Measurements from ENCODE around the gene POU2F3. TPM values are rescaled to one million over a fixed set of nuclear protein-coding genes. Genes with fewer than 3 reads are reported as not detected.
A peak's percentile ranks its signal among the peaks of the same experiment; 100 is the strongest.

Gene POU2F3
- under 0.01 and 0.13 TPM in 2 replicates for total RNA-seq

- DNase-seq (ENCODE audit: low read depth in 2 of 2): no peak
Observed at GRCh38 chr11:120239713-120240640, at the start of gene POU2F3. Gene POU2F3, plus strand, starts transcription at chr11:120240140. Its CDS starts 204 bp downstream, at chr11:120240344.

GRCh38 chr11:120191058-120191457, 48.9 kb upstream of the POU2F3 start:
- no peak for DNase-seq (ENCODE audit: low read depth in 2 of 2)

GRCh38 chr11:120192831-120193625, 46.9 kb upstream of the POU2F3 start:
- DNase-seq (ENCODE audit: low read depth in 2 of 2): no peak

- DNase-seq (ENCODE audit: low read depth in 2 of 2): no peak
Observed at GRCh38 chr11:120194166-120194565, 45.8 kb upstream of the POU2F3 start.

GRCh38 chr11:120195601-120196320, 44.2 kb upstream of the POU2F3 start:
- no peak for DNase-seq (ENCODE audit: low read depth in 2 of 2)

GRCh38 chr11:120196826-120197225, 43.1 kb upstream of the POU2F3 start:
- DNase-seq (ENCODE audit: low read depth in 2 of 2): no peak

- no peak for DNase-seq (ENCODE audit: low read depth in 2 of 2)
Observed at GRCh38 chr11:120197251-120197891, 42.6 kb upstream of the POU2F3 start.

GRCh38 chr11:120197977-120198376, 42.0 kb upstream of the POU2F3 start:
- no peak for DNase-seq (ENCODE audit: low read depth in 2 of 2)

- no peak for DNase-seq (ENCODE audit: low read depth in 2 of 2)
Observed at GRCh38 chr11:120198403-120198786, 41.5 kb upstream of the POU2F3 start.

- no peak for DNase-seq (ENCODE audit: low read depth in 2 of 2)
Observed at GRCh38 chr11:120198787-120199469, 41.0 kb upstream of the POU2F3 start.

- DNase-seq (ENCODE audit: low read depth in 2 of 2): no peak
Observed at GRCh38 chr11:120199613-120200012, 40.3 kb upstream of the POU2F3 start.

GRCh38 chr11:120200677-120201076, 39.3 kb upstream of the POU2F3 start:
- DNase-seq (ENCODE audit: low read depth in 2 of 2): no peak

GRCh38 chr11:120201653-120202052, 38.3 kb upstream of the POU2F3 start:
- no peak for DNase-seq (ENCODE audit: low read depth in 2 of 2)

- no peak for DNase-seq (ENCODE audit: low read depth in 2 of 2)
Observed at GRCh38 chr11:120203626-120204025, 36.3 kb upstream of the POU2F3 start.

GRCh38 chr11:120205596-120206161, 34.3 kb upstream of the POU2F3 start:
- DNase-seq (ENCODE audit: low read depth in 2 of 2): peak in 1 of 2 donors; percentile 54

- DNase-seq (ENCODE audit: low read depth in 2 of 2): no peak
Observed at GRCh38 chr11:120207512-120207911, 32.4 kb upstream of the POU2F3 start.

GRCh38 chr11:120208001-120208441, 31.9 kb upstream of the POU2F3 start:
- DNase-seq (ENCODE audit: low read depth in 2 of 2): peak; percentile 88 to 89

GRCh38 chr11:120208777-120209176, 31.2 kb upstream of the POU2F3 start:
- DNase-seq (ENCODE audit: low read depth in 2 of 2): peak; percentile 73 to 84

- no peak for DNase-seq (ENCODE audit: low read depth in 2 of 2)
Observed at GRCh38 chr11:120209746-120210625, 30.0 kb upstream of the POU2F3 start.

Data from dermis microvascular lymphatic vessel endothelial cell (primary cell).